ENCODE measurements around the gene KLHDC7B.

The KLHDC7B gene

GRCh38 chr22:50530877-50531545 lies 14.7 kb upstream of the KLHDC7B start:
- peaks cover 18% of the 10 kb centered on the region for H3K4me1 ChIP-seq (ENCODE audit: insufficient read depth, low read length, poor library complexity, severe bottlenecking)
- no peak overlapping the region for H3K4me2 ChIP-seq (ENCODE audit: low read depth, low read length, poor library complexity, severe bottlenecking)
- no peak overlapping the region for H3K4me3 ChIP-seq (ENCODE audit: low read length, poor library complexity, severe bottlenecking)
- no peaks in the 10 kb centered on the region for H3K9me3 ChIP-seq (ENCODE audit: insufficient read depth, low read depth, low read length)
- no peak overlapping the region for H3K9ac ChIP-seq (ENCODE audit: low read depth, low read length, poor library complexity, severe bottlenecking)
- no peaks in the 10 kb centered on the region for H3K79me2 ChIP-seq (ENCODE audit: insufficient read depth, low read length)
- H3K27me3 ChIP-seq (ENCODE audit: insufficient read depth, low read length, poor library complexity, severe bottlenecking) = no peaks in the 10 kb centered on the region
- H4K20me1 ChIP-seq (ENCODE audit: insufficient read depth, low read length, poor library complexity, severe bottlenecking) = peaks cover 6% of the 10 kb centered on the region
- H3K36me3 ChIP-seq (ENCODE audit: insufficient read depth, low read length) = no peaks in the 10 kb centered on the region
- no peaks in the 10 kb centered on the region for H3F3A ChIP-seq (ENCODE audit: low read depth)
- H3K9me2 ChIP-seq (replicated peaks; ENCODE audit: low read depth, low read length) = no peaks in the 10 kb centered on the region
- H2AFZ ChIP-seq (ENCODE audit: low read length) = no peak overlapping the region
- TF ChIP-seq EZH2phosphoT487 (IDR thresholded peaks at IDR 0.05; ENCODE audit: borderline replicate concordance) = no peak

GRCh38 chr22:50531546-50531961 lies 14.1 kb upstream of the KLHDC7B start:
- peaks cover 13% of the 10 kb centered on the region for H3K4me1 ChIP-seq (ENCODE audit: insufficient read depth, low read length, poor library complexity, severe bottlenecking)
- H2AFZ ChIP-seq (ENCODE audit: low read length) = no peak overlapping the region
- H3F3A ChIP-seq (ENCODE audit: low read depth) = no peaks in the 10 kb centered on the region
- no peak overlapping the region for H3K4me2 ChIP-seq (ENCODE audit: low read depth, low read length, poor library complexity, severe bottlenecking)
- no peaks in the 10 kb centered on the region for H3K9me2 ChIP-seq (replicated peaks; ENCODE audit: low read depth, low read length)
- H3K79me2 ChIP-seq (ENCODE audit: insufficient read depth, low read length) = no peaks in the 10 kb centered on the region
- no peaks in the 10 kb centered on the region for H3K27me3 ChIP-seq (ENCODE audit: insufficient read depth, low read length, poor library complexity, severe bottlenecking)
- no peak overlapping the region for H3K9ac ChIP-seq (ENCODE audit: low read depth, low read length, poor library complexity, severe bottlenecking)
- no peak overlapping the region for H3K4me3 ChIP-seq (ENCODE audit: low read length, poor library complexity, severe bottlenecking)
- H4K20me1 ChIP-seq (ENCODE audit: insufficient read depth, low read length, poor library complexity, severe bottlenecking) = peaks cover 6% of the 10 kb centered on the region
- TF ChIP-seq CTCF (conservative IDR thresholded peaks at IDR 0.05; ENCODE audit: low read length) (no peak), EZH2phosphoT487 (IDR thresholded peaks at IDR 0.05; ENCODE audit: borderline replicate concordance) (no peak)
- H3K9me3 ChIP-seq (ENCODE audit: insufficient read depth, low read depth, low read length) = no peaks in the 10 kb centered on the region
- no peaks in the 10 kb centered on the region for H3K36me3 ChIP-seq (ENCODE audit: insufficient read depth, low read length)

- Histone ChIP-seq H3K9ac (ENCODE audit: low read depth, low read length, poor library complexity, severe bottlenecking) (no peak overlapping the region), H4K20me1 (ENCODE audit: insufficient read depth, low read length, poor library complexity, severe bottlenecking) (peaks cover 5% of the 10 kb centered on the region), H3K27me3 (ENCODE audit: insufficient read depth, low read length, poor library complexity, severe bottlenecking) (no peaks in the 10 kb centered on the region), H3K36me3 (ENCODE audit: insufficient read depth, low read length) (no peaks in the 10 kb centered on the region), H3K4me2 (ENCODE audit: low read depth, low read length, poor library complexity, severe bottlenecking) (no peak overlapping the region), H3K4me1 (ENCODE audit: insufficient read depth, low read length, poor library complexity, severe bottlenecking) (peaks cover 8% of the 10 kb centered on the region), H3K4me3 (ENCODE audit: low read length, poor library complexity, severe bottlenecking) (no peak overlapping the region), H3F3A (ENCODE audit: low read depth) (no peaks in the 10 kb centered on the region), H3K9me2 (replicated peaks; ENCODE audit: low read depth, low read length) (no peaks in the 10 kb centered on the region), H3K79me2 (ENCODE audit: insufficient read depth, low read length) (no peaks in the 10 kb centered on the region), H2AFZ (ENCODE audit: low read length) (no peak overlapping the region), H3K9me3 (ENCODE audit: insufficient read depth, low read depth, low read length) (no peaks in the 10 kb centered on the region)
- no peak for TF ChIP-seq CTCF (conservative IDR thresholded peaks at IDR 0.05; ENCODE audit: low read length)
- no peak for TF ChIP-seq EZH2phosphoT487 (IDR thresholded peaks at IDR 0.05; ENCODE audit: borderline replicate concordance)
Observed at GRCh38 chr22:50531962-50532674, 13.6 kb upstream of the KLHDC7B start.

Measured in Loucy (cell line).